ENCODE measurements around the gene ATP1A2.

Gene ATP1A2

DNA sequence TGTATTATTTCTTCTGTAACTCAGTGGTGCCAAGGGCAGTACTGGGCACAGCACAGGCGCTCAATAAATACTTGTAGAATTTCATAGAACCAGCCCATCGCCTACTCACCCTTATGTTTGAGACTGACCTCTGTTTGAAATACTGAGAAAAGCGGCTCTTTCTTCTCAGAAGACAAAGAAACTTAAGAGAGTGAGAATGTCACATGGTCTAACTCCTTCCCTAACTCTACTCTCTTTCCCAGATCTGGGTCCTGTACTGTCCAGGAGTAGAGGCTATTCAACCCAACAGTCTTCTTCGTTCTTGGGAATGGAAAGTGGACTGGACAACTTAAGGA is 21.3 kb upstream of the ATP1A2 start:
- Histone ChIP-seq H3K36me3 (ENCODE audit: insufficient read depth, low read length) (peaks cover 14% of the 10 kb centered on the region), H3K4me3 (ENCODE audit: low read depth, low read length, poor library complexity, severe bottlenecking) (no peak overlapping the region), H3K9ac (ENCODE audit: low read length) (no peak overlapping the region), H3K4me1 (ENCODE audit: insufficient read depth, low read length, severe bottlenecking) (peaks cover 19% of the 10 kb centered on the region), H3K9me3 (ENCODE audit: low read length) (no peaks in the 10 kb centered on the region), H3K4me2 (ENCODE audit: low read length) (no peak overlapping the region), H3K27me3 (ENCODE audit: insufficient read depth, low read length) (no peaks in the 10 kb centered on the region), H3K9me2 (ENCODE audit: low read depth, low read length) (no peaks in the 10 kb centered on the region), H2AFZ (ENCODE audit: low read length) (no peak overlapping the region), H3F3A (ENCODE audit: insufficient read depth, low read length) (no peaks in the 10 kb centered on the region), H3K27ac (ENCODE audit: low read depth, low read length, poor library complexity, severe bottlenecking) (no peak overlapping the region), H3K79me2 (ENCODE audit: insufficient read depth, low read length) (no peaks in the 10 kb centered on the region), H4K20me1 (ENCODE audit: insufficient read depth, low read length) (no peaks in the 10 kb centered on the region)
- TF ChIP-seq, protein P1, sequence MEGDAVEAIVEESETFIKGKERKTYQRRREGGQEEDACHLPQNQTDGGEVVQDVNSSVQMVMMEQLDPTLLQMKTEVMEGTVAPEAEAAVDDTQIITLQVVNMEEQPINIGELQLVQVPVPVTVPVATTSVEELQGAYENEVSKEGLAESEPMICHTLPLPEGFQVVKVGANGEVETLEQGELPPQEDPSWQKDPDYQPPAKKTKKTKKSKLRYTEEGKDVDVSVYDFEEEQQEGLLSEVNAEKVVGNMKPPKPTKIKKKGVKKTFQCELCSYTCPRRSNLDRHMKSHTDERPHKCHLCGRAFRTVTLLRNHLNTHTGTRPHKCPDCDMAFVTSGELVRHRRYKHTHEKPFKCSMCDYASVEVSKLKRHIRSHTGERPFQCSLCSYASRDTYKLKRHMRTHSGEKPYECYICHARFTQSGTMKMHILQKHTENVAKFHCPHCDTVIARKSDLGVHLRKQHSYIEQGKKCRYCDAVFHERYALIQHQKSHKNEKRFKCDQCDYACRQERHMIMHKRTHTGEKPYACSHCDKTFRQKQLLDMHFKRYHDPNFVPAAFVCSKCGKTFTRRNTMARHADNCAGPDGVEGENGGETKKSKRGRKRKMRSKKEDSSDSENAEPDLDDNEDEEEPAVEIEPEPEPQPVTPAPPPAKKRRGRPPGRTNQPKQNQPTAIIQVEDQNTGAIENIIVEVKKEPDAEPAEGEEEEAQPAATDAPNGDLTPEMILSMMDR (IDR thresholded peaks at IDR 0.05; ENCODE audit: low read length): no peak
- no peak for TF ChIP-seq EZH2 (IDR thresholded peaks at IDR 0.05; ENCODE audit: borderline replicate concordance, low read length)

DNA sequence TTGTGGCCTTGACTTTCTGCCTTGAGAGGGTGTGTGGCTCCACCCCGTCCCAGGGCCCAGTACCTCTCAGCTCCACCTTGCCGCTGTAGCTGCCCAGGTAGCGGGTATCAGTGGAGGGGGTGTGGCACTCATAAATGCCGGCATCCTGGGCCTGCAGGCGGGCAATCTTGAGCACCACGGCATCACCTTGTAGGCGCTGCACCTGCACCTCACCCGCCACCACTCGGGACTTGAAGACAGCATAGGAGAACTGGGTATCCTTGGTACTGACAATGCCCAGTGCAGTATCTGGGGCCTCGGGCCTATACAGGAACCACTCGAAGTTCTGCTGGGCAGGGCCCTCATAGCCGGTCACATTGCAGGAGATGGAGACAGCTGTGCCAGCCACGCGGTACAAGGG is 20.8 kb upstream of the ATP1A2 start:
- Histone ChIP-seq H3K27ac (ENCODE audit: low read depth, low read length, poor library complexity, severe bottlenecking) (no peak overlapping the region), H3K4me2 (ENCODE audit: low read length) (no peak overlapping the region), H4K20me1 (ENCODE audit: insufficient read depth, low read length) (no peaks in the 10 kb centered on the region), H3K79me2 (ENCODE audit: insufficient read depth, low read length) (no peaks in the 10 kb centered on the region), H3K36me3 (ENCODE audit: insufficient read depth, low read length) (peaks cover 14% of the 10 kb centered on the region), H3K4me1 (ENCODE audit: insufficient read depth, low read length, severe bottlenecking) (peaks cover 23% of the 10 kb centered on the region), H3K27me3 (ENCODE audit: insufficient read depth, low read length) (no peaks in the 10 kb centered on the region), H3K4me3 (ENCODE audit: low read depth, low read length, poor library complexity, severe bottlenecking) (no peak overlapping the region), H2AFZ (ENCODE audit: low read length) (no peak overlapping the region), H3K9me3 (ENCODE audit: low read length) (no peaks in the 10 kb centered on the region), H3K9me2 (ENCODE audit: low read depth, low read length) (no peaks in the 10 kb centered on the region), H3F3A (ENCODE audit: insufficient read depth, low read length) (no peaks in the 10 kb centered on the region), H3K9ac (ENCODE audit: low read length) (no peak overlapping the region)
- TF ChIP-seq, protein P1 (IDR thresholded peaks at IDR 0.05; ENCODE audit: low read length): no peak
- no peak for TF ChIP-seq EZH2 (IDR thresholded peaks at IDR 0.05; ENCODE audit: borderline replicate concordance, low read length)

DNA sequence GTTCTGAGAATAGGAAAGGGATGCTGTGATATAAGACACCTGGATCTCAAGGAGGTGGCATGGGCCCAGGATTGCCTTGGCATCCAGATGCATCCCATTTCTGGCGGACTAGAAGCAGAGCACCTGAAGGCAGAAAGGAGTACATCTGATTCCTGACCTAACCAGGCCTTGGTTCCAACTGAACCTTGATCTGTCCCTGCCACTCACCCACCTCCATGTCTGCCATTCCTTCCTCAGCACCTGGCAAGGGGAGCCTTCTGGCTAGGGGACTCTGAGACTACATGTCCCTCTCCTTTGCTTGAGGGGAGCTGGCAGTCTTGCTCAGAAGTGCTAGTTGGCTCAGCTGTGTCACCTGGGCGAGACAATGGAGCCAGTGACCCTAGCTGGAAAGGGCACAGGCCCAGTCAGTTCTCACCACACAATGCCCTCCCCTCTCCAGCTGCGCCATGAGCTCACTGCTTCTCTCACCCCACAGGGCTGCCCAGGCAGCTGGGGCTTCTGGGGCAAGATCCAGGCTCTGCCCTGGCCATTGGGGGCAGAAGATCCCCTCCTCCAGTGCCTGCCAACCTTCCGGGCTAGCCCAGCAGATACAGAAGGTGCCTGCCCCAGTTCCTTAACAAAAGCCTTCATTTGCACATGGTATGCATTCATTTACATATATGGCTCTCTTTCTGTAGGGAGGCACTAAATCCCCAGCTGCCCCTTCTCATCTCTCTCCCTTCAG is 20.0 kb upstream of the ATP1A2 start:
- no peak for TF ChIP-seq EZH2 (IDR thresholded peaks at IDR 0.05; ENCODE audit: borderline replicate concordance, low read length)
- TF ChIP-seq, protein P1 (IDR thresholded peaks at IDR 0.05; ENCODE audit: low read length): no peak
- no peak overlapping the region for H2AFZ ChIP-seq (ENCODE audit: low read length)
- no peaks in the 10 kb centered on the region for H3K9me2 ChIP-seq (ENCODE audit: low read depth, low read length)
- peaks cover 23% of the 10 kb centered on the region for H3K4me1 ChIP-seq (ENCODE audit: insufficient read depth, low read length, severe bottlenecking)
- no peak overlapping the region for H3K27ac ChIP-seq (ENCODE audit: low read depth, low read length, poor library complexity, severe bottlenecking)
- no peaks in the 10 kb centered on the region for H4K20me1 ChIP-seq (ENCODE audit: insufficient read depth, low read length)
- no peaks in the 10 kb centered on the region for H3K79me2 ChIP-seq (ENCODE audit: insufficient read depth, low read length)
- H3K36me3 ChIP-seq (ENCODE audit: insufficient read depth, low read length): peaks cover 14% of the 10 kb centered on the region
- no peak overlapping the region for H3K4me3 ChIP-seq (ENCODE audit: low read depth, low read length, poor library complexity, severe bottlenecking)
- H3K27me3 ChIP-seq (ENCODE audit: insufficient read depth, low read length): no peaks in the 10 kb centered on the region
- H3K9me3 ChIP-seq (ENCODE audit: low read length): no peaks in the 10 kb centered on the region
- H3K9ac ChIP-seq (ENCODE audit: low read length): no peak overlapping the region
- H3K4me2 ChIP-seq (ENCODE audit: low read length): no peak overlapping the region
- no peaks in the 10 kb centered on the region for H3F3A ChIP-seq (ENCODE audit: insufficient read depth, low read length)
